NK-92 (cell line): ENCODE data around the gene PIP4K2B.

ENCODE experiments used
- DNase-seq: peaks from one replicate; lab custom pipeline; 2025; ENCODE audit not compliant: unreplicated experiment; lab: John Stamatoyannopoulos, UW

Gene PIP4K2B

GRCh38 chr17:38746004-38746848 lies 53.1 kb downstream of the PIP4K2B start:
- no peak for DNase-seq

DNA sequence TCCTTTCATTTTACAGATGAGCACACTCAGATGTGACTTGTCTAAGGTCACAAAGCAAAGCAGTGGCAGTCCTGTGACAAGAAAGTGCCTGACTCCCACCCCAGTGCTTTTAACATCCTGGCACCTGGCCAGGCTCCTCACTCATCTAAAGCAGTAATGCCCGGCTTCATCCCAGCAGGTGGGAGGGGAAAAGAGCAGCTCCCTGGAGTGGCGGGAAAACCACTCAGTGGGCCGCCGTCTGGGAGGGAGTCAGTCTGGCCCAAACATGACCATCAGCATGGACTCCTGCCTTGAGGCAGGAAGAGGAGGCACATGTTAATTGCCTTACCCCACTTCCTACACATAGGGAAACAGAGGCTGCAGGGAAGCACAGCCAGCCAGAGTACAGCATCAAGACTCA lies 53.8 kb downstream of the PIP4K2B start:
- no peak for DNase-seq

GRCh38 chr17:38743556-38744171 lies 55.7 kb downstream of the PIP4K2B start:
- DNase-seq: no peak

- no peak for DNase-seq
These were observed 56.7 kb downstream of the PIP4K2B start for GRCh38 chr17:38742411-38743308.

DNA sequence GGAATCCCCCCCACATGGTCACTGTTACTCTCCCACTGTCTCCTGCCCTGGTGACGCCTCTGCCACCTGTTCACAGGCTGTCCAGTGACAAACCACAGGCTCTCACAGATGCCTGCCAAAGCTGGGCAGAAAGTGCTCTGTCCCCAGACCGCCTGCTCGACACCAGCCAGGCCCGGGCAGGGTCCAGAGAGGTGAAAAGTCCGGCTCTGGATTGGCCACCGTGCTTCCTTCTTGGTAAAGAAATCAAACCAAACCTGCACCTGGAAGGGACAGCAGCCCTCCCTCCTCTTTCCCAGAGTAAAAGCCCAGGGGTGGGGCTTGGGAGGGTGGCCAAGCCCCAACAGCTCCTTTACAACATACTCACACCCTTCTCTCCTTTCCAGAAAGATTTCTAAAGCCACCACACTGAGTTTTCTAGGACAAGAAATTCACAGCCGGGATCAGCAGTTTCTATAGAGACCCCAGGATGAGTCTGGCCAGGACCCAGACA lies 57.4 kb downstream of the PIP4K2B start:
- no peak for DNase-seq

DNA sequence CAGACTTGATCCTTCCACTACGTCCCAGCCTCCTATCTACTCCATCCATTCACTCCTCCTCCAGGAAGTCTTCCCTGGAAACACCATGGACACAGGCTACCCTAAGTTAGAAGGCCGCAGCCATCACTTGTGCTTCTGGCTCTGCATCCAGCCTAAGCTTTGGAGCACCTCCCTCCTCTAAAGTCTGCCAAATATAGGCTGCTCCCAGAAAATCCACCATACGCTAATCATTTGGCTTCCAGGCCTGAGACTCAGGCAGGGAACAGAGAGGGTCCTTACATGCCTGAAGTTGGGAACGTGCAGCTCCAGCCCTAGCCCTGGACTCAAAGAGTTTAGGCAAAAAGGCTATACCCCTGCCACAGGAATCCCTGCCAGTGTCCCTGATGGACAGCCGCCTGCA lies 57.9 kb downstream of the PIP4K2B start:
- DNase-seq: no peak

DNA sequence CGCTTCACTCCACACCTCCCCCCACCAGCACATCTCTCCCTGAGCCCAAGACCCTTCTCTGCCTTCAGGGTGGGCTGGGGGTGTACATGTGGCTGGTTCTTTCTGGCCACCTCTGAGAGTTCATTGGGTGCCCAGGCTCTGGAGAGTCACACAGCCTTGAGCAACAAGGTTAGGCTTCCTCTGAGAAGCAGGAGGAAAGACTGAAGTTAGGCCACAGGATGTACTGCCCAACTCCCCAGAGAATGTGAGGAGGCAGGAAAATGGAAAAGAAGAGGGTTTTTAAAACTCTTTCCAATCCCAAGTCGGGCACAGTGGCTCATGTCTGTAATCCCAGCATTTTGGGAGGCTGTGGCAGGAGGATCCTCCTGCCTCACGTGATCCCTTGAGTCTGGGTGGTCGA lies 58.5 kb downstream of the PIP4K2B start:
- DNase-seq: no peak

- no peak for DNase-seq
These were observed 59.3 kb downstream of the PIP4K2B start for GRCh38 chr17:38740044-38740443.

- no peak for DNase-seq
These were observed 60.1 kb downstream of the PIP4K2B start for GRCh38 chr17:38739305-38739704.

GRCh38 chr17:38738686-38739085 lies 60.7 kb downstream of the PIP4K2B start:
- no peak for DNase-seq

DNA sequence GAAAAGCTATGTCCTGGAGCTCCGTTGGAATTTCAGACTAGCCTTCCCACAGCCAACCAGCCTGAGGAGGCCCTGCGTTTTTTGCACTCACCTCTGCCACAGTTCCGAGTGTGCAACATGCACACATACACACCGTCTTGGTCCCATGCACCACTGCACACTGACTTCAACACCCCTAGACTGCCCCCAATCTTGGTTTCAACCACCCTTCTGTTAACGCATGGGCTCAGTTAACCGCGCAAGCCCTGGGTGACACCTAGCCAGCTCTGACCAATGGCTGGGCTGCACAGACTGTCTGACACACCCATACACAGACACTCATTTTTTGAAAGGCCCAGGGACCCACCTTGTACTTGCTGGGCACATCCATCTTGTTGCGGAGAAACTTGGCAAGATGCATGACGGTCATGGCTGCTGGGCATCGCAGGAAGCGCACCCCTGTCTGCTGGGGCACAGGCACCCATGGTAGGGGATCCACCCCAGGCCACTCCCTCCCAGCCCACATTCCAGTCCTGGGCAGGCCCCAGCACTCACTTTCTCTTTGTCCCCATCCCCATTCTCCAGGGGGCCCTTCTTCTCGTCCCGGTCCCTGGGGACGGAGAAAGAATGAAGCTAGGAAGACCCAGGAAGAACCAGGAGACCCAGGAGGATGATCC lies 61.2 kb downstream of the PIP4K2B start:
- no peak for DNase-seq

DNA sequence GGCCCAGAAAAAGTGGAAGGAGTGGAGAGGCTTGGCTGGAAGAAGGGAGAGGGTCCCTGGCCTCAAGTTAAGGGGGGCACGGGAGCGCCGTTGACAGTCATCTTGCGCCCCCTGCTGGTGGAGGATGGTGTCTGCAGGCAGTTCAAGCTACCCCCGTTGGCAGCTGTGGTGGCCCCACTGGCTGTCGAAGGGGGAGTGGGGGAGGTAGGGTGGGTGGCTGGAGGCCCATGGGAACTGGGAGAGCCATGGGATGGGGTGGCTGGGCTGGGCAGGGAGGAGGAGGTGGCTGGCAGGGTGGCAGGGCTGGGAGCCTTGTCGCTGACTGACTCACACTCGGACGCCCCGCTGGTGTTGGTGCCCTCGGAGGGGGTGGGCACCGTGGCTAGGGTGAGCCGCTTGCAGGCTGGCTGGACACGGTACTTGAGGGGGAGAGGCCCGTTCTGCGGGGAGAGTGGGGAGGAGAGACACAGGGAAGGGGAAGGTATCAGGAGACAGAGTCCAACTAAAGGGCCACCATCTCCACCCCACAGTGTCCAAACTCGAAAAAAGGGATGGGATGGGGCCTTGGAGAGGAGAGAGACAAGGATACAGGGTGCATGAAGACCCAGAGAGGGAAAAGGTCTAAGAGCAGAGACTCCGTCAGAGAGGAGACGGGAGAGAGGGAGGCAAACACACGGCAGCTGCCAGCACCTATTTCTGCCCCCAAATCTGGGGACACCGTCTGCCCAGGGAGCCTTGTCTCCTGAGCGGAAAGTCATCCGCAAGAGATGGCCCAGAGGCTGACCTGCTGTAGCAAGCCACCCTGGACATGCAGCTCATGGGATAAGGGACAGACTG lies 64.0 kb downstream of the PIP4K2B start:
- no peak for DNase-seq

DNA sequence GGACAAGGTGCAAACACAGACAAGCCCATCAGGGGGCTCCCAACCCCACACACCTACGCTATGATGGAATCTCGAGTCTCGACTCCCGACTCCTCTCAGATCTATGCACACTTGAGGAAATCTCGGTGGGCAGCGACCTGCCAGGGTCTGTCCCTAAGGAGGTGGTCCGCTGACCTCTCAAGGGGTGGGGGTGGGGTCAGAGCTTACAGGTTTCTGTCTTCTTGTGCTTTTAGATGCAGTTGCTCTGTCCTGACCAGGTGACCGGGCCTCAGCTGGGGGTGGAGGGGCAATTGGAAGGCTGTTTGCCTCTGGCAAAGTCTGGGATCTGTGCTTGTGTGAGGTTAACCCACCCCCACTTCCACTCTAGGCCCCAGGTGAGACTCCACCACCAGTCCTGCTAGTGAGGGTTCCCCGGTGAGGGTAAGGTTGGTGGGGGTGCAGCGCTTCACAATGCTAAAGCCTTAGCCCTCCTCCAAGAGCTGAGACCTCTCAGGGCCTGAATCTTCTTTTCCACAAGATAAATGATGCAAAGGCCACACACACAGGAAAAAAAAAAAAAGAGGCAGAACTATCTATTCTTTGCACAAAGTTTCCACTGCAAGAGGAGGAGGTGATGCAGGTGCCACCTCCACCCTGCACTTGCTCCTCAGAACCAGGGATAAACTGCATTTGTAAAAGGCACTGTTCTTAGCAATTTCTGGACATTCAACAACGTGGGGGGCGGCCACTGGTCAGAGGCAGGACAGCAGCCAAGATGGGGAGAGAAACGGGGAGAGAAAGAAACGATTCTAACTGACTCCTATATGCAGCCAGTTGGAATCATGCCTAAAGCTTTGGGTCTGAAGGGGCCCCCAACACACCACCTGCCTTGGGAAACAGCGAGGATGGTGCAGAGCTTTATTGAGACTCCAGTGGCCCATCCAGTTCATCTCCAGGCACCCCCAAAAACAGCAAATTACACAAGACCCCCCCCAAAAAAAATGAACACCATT lies 65.1 kb downstream of the PIP4K2B start:
- DNase-seq: no peak

DNA sequence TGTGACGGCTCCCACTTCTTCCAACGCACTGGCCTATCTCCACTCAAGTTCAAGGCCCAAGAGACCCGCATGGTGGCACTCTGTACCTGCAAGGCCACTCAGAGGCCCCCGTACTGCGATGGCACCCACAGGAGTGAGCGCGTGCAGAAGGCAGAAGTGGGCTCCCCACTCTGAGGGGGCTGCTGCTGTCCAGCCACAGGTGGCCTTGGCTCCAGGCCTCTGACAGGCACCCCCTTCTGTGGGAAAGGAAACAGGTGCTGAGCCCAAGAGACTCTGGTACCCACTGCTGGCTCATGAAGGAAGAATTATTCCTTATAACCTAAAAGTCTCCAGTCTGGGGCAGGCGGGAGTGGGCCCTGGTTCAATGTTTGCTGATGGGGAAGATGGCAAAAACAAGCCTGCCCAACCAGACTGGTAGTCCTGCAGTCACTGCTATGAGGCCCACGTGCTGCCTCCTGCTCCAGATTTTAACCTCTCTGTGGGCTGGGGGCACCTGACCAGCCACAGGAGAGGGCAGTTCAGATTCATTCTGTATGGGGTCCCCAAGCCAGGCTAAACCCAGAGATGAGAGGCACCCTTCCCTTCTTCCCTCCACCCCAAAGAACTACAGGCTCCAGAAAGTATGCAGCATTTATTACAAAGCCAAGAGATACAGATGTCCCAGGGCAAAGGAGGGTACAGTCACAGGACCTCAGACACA lies 65.9 kb downstream of the PIP4K2B start:
- no peak for DNase-seq

DNA sequence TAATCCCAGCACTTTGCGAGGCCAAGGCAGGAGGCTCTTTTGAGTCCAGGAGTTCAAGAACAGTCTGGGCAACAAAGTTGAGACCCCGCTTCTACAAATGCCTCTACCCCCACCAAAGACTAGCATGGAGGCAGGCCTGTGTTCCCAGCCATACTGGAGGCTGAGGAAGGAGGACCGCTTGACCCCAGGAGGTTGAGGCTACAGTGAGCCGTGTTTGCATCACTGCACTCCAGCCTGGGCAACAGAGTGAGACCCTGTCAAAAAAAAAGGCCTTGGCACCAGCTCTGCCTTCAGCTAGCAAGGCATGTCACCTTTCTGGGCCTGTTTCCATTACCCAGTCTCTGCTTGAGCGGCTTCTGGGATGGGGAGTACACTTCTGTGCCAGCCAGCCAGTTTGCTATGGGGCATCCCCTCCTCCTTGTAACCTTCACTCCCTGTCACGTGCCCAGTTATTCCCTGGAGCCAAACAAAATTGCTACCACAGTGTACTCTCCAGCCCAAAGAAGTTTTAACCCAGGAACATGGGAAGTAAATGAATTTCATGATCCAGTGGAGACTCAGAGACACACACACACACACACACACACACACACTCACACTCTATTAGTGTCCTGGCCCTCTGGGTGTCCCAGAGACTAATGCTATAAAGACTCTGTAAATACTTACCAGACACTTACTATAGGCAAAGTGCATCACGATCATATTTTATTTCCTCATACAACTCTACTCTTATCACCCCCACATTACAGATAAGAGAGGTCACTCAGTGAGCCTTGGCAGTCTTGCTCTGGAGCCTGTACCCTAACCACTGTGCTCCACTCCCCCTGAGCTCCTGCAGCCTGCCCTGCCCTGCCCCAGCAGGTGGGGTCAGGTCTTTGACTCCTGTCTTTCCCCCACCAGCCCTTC lies 66.7 kb downstream of the PIP4K2B start:
- DNase-seq: no peak

DNA sequence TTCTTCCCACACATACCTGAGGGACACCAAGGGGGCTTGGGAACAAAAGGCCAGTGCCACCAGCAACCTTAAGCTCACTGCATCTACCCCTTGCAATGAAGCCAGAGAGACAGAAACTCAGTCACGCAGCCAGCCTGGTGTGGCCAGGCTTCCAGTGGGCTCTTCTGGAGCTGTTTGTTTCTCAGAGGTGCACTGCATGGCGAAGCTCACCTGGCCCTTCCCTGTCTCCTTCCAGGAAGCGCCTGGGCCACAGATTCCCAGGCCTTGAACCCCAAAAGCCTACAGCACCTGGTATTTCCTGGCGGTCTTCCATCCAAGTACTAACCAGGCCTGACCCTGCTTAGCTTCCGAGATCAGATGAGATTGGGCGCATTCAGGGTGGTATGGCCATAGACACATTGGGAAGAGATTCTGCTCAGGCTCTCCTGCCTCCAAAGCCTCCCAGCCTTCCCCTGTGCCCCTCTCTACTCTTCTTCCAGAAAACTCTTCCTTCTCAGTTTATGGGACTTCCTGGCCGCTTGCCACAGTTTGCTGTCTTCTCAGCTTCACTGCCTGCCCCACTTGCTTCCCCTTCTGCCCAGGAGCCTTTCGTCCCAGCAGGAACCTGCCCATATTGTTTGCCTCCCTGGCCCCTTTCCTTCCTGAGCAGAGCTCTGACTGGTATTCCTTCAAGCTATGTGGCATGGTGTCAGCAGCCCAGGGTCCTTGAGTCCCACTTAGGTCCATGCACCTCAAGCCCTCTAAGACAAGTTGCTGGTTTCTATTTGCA lies 67.6 kb downstream of the PIP4K2B start:
- DNase-seq: no peak
